ENCODE results near the gene NOCT. TPM values are rescaled to one million over a fixed set of nuclear protein-coding genes. Genes with fewer than 3 reads are reported as not detected.

NOCT gene
- total and polyA plus RNA-seq, 2 of the 8 experiments (the other 6 are each of a cell fraction or from before 2014, with no cell fraction given), result 10.4 to 45.5 TPM

GRCh38 chr4:138972956-138973801 lies 42.4 kb upstream of the NOCT start:
- peak overlapping the region; percentile 53 for H4K5ac ChIP-seq (ENCODE audit: insufficient read length, low read depth, low read length)
- no peaks in the 10 kb centered on the region for H4K20me1 ChIP-seq (replicated peaks in 1 of 2; ENCODE audit: control insufficient read depth in 1 of 2, insufficient read depth in 2 of 2, low read length in 2 of 2)
- peak overlapping the region; percentile 34 for H2AFZ ChIP-seq (ENCODE audit: low read length)
- no peaks in the 10 kb centered on the region for H3K9me3 ChIP-seq (ENCODE audit: insufficient read depth in 2 of 2, low read depth in 1 of 2, low read length in 1 of 2)
- peak overlapping the region; percentile 5 for H3K14ac ChIP-seq (ENCODE audit: insufficient read length)
- peak overlapping the region; percentile 96 for H2BK5ac ChIP-seq (ENCODE audit: low read depth, low read length)
- H4K91ac ChIP-seq (replicated peaks; ENCODE audit: insufficient read length, low read length), result peak overlapping the region; percentile 100
- H2AK5ac ChIP-seq (ENCODE audit: low read depth, low read length), result 0 out of 2 replicates have a peak overlapping the region, but pooled peaks have one; percentile 7
- no peak overlapping the region for H3K23ac ChIP-seq (ENCODE audit: insufficient read length)
- peak overlapping the region in 1 of 4 experiments; percentile 29; a peak in 1 of 8 replicates for H3K4me3 ChIP-seq (ENCODE audit: extremely low read depth in 1 of 4, insufficient read depth in 2 of 4, low read depth in 3 of 4, low read length in 4 of 4)
- H3K79me1 ChIP-seq (ENCODE audit: low read depth, low read length), result no peaks in the 10 kb centered on the region
- H2BK15ac ChIP-seq (ENCODE audit: low read length), result peak overlapping the region; percentile 61
- peak overlapping the region; percentile 94 for H2BK20ac ChIP-seq (ENCODE audit: low read length)
- DNase-seq (ENCODE audit: low read depth in 1 of 2, low spot score in 2 of 2) (peak in 1 of 2 experiments; percentile 47), FAIRE-seq (peak; percentile 80)
- H3K36me3 ChIP-seq (ENCODE audit: control insufficient read depth in 2 of 4, insufficient read depth in 4 of 4, low read length in 3 of 4), result no peaks in the 10 kb centered on the region
- H3K27ac ChIP-seq (ENCODE audit: low read depth, low read length), result peak overlapping the region; percentile 62
- ChIA-PET POLR2A (ENCODE audit: partially characterized antibody) (interaction anchor here (0.7 to 2.1 kb wide), 8 partner anchors 13 to 48 kb away, joined by 3 to 13 read pairs (median 3); partner anchors contain the start of gene NOCT), CTCF (ENCODE audit: partially characterized antibody) (interaction anchor here (1.1 to 1.7 kb wide), 4 partner anchors 22 to 47 kb away, joined by 3 to 5 read pairs (median 4); no protein-coding TSS in a partner anchor)
- no peaks in the 10 kb centered on the region for H3K23me2 ChIP-seq (ENCODE audit: low read depth, low read length)
- no peaks in the 10 kb centered on the region for H3K27me3 ChIP-seq (replicated peaks in 1 of 4; ENCODE audit: control insufficient read depth in 3 of 4, extremely low read depth in 1 of 4, insufficient read depth in 3 of 4, low read length in 3 of 4)
- H3K9ac ChIP-seq (replicated peaks in 1 of 4; ENCODE audit: extremely low read depth in 1 of 4, low read depth in 3 of 4, low read length in 3 of 4), result peak overlapping the region in 1 of 4 experiments; percentile 38; a peak in 1 of 7 replicates
- TF ChIP-seq SUZ12 (IDR thresholded peaks at IDR 0.05; ENCODE audit: low read length) (no peak), POLR2A (IDR thresholded peaks at IDR 0.05; ENCODE audit: control extremely low read depth in 1 of 2, low read depth in 2 of 2, low read length in 2 of 2) (0 out of 3 replicates have a peak, but pooled peaks of 1 of the 2 experiments have one; percentile 32)
- WGBS, 2 experiments (ENCODE audit: extremely low coverage in 1 of 2, insufficient coverage in 1 of 2, insufficient read length in 1 of 2, insufficient replicate concordance in 2 of 2, low coverage in 1 of 2, low lambda C conversion rate in 2 of 2, missing lambda C conversion rate in 1 of 2), result 41% methylated on average over 9 of the region's 9 CpGs; no CpG with 5 or more reads in 1 of the 2 experiments
- peak overlapping the region; percentile 98 for H3K18ac ChIP-seq (ENCODE audit: extremely low read depth, low read length)
- peak overlapping the region; percentile 55 for H3K56ac ChIP-seq (replicated peaks; ENCODE audit: insufficient read length, low read depth, low read length)
- H3K4me1 ChIP-seq (replicated peaks in 1 of 4; ENCODE audit: control insufficient read depth in 3 of 4, insufficient read depth in 4 of 4, low read length in 3 of 4), result peaks cover 15 to 20% (median 17%) of the 10 kb centered on the region in 4 experiments
- H3K79me2 ChIP-seq (ENCODE audit: control insufficient read depth in 1 of 2, insufficient read depth in 2 of 2, low read length in 2 of 2), result no peaks in the 10 kb centered on the region
- peak overlapping the region; percentile 88; the same call in 1 of the 2 replicates for H4K8ac ChIP-seq (ENCODE audit: extremely low read depth, insufficient read depth, low read length)
- peak overlapping the region; percentile 98 for H3K4ac ChIP-seq (replicated peaks; ENCODE audit: insufficient read length, low read depth, low read length)
- peak overlapping the region; percentile 96 for H2BK120ac ChIP-seq (replicated peaks; ENCODE audit: low read depth, low read length)
- peak overlapping the region; percentile 88 for H2BK12ac ChIP-seq (ENCODE audit: low read depth, low read length)
- H3K4me2 ChIP-seq (ENCODE audit: insufficient read depth in 1 of 2, low read depth in 2 of 2, low read length in 2 of 2), result peak overlapping the region; percentile 41 to 65; a peak in 3 of 4 replicates

All from H1 (cell line).